Measurements from ENCODE around the gene ZEB2. TPM values are rescaled to one million over a fixed set of nuclear protein-coding genes. Genes with fewer than 3 reads are reported as not detected.

The ZEB2 gene
- total and polyA plus RNA-seq, 2 of the 8 experiments (the other 6 are each of a cell fraction or from before 2014, with no cell fraction given), result 0.38 TPM; not detected in 1

DNA sequence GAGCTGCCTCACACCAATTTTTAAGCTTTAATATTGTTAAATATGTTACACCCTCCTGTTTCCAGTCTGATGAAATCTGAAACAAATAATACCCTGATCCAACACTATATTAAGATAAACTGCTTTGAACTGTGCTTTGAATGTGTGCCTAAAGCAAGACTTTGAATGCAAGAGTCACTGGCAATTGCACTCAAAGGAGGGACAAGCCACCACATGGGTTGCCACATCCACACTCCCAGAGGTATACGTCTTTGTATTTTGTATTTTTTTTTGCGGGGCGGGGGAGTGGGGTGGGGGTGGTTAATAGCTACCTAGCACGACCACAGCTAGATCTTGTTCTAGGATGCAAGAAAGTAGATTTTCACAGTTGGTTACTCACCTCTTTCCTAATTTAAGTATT, 1.8 kb upstream of the ZEB2 start:
- DNase-seq (ENCODE audit: low read depth in 1 of 2, low spot score in 2 of 2) (no peak), FAIRE-seq (no peak)
- TF ChIP-seq CBX8 (IDR thresholded peaks at IDR 0.05; ENCODE audit: borderline replicate concordance, low read depth, low read length) (no peak), TCF12 (IDR thresholded peaks at IDR 0.05; ENCODE audit: low read depth, low read length) (no peak), TEAD4 (IDR thresholded peaks at IDR 0.05; ENCODE audit: low read depth, low read length) (no peak), CHD2 (IDR thresholded peaks at IDR 0.05; ENCODE audit: low read length) (no peak), MAFK (IDR thresholded peaks at IDR 0.05; ENCODE audit: low read depth, low read length) (no peak), EGR1 (IDR thresholded peaks at IDR 0.05; ENCODE audit: borderline replicate concordance, low read depth, low read length) (no peak), ZNF274 (IDR thresholded peaks at IDR 0.05; ENCODE audit: borderline replicate concordance, extremely low read depth, low read length) (no peak), NRF1 (IDR thresholded peaks at IDR 0.05; ENCODE audit: low read depth, low read length) (no peak), SIX5 (IDR thresholded peaks at IDR 0.05; ENCODE audit: low read depth, low read length) (no peak)
- TF ChIP-seq, protein P1, sequence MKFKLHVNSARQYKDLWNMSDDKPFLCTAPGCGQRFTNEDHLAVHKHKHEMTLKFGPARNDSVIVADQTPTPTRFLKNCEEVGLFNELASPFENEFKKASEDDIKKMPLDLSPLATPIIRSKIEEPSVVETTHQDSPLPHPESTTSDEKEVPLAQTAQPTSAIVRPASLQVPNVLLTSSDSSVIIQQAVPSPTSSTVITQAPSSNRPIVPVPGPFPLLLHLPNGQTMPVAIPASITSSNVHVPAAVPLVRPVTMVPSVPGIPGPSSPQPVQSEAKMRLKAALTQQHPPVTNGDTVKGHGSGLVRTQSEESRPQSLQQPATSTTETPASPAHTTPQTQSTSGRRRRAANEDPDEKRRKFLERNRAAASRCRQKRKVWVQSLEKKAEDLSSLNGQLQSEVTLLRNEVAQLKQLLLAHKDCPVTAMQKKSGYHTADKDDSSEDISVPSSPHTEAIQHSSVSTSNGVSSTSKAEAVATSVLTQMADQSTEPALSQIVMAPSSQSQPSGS (IDR thresholded peaks at IDR 0.05; ENCODE audit: low read length), result no peak
- Histone ChIP-seq H3K9ac (replicated peaks in 1 of 4; ENCODE audit: extremely low read depth in 1 of 4, low read depth in 3 of 4, low read length in 3 of 4) (no peak overlapping the region), H4K91ac (replicated peaks; ENCODE audit: insufficient read length, low read length) (no peak overlapping the region), H3K27ac (ENCODE audit: low read depth, low read length) (no peak overlapping the region), H2BK5ac (ENCODE audit: low read depth, low read length) (no peak overlapping the region), H2AFZ (ENCODE audit: low read length) (no peak overlapping the region), H2BK12ac (ENCODE audit: low read depth, low read length) (no peak overlapping the region), H3K79me2 (ENCODE audit: control insufficient read depth in 1 of 2, insufficient read depth in 2 of 2, low read length in 2 of 2) (no peaks in the 10 kb centered on the region), H2BK20ac (ENCODE audit: low read length) (no peak overlapping the region), H3K18ac (ENCODE audit: extremely low read depth, low read length) (no peak overlapping the region), H4K5ac (ENCODE audit: insufficient read length, low read depth, low read length) (no peak overlapping the region), H3K36me3 (ENCODE audit: control insufficient read depth in 2 of 4, insufficient read depth in 4 of 4, low read length in 3 of 4) (no peaks in the 10 kb centered on the region), H3K9me3 (ENCODE audit: insufficient read depth in 2 of 2, low read depth in 1 of 2, low read length in 1 of 2) (no peaks in the 10 kb centered on the region), H3K14ac (ENCODE audit: insufficient read length) (no peak overlapping the region), H3K23me2 (ENCODE audit: low read depth, low read length) (peaks cover 22% of the 10 kb centered on the region), H3K27me3 (replicated peaks in 1 of 4; ENCODE audit: control insufficient read depth in 3 of 4, extremely low read depth in 1 of 4, insufficient read depth in 3 of 4, low read length in 3 of 4) (peaks cover 29 to 49% (median 47%) of the 10 kb centered on the region in 4 experiments), H3K4ac (replicated peaks; ENCODE audit: insufficient read length, low read depth, low read length) (no peak overlapping the region), H3K4me3 (ENCODE audit: extremely low read depth in 1 of 4, insufficient read depth in 2 of 4, low read depth in 3 of 4, low read length in 4 of 4) (peak overlapping the region in 1 of 4 experiments; percentile 46; a peak in 1 of 8 replicates), H3K4me2 (ENCODE audit: insufficient read depth in 1 of 2, low read depth in 2 of 2, low read length in 2 of 2) (peak overlapping the region in 1 of 2 experiments; percentile 80; a peak in 1 of 4 replicates), H4K20me1 (replicated peaks in 1 of 2; ENCODE audit: control insufficient read depth in 1 of 2, insufficient read depth in 2 of 2, low read length in 2 of 2) (peaks cover 0 to 2% of the 10 kb centered on the region in 2 experiments), H2BK15ac (ENCODE audit: low read length) (no peak overlapping the region), H3K4me1 (replicated peaks in 1 of 4; ENCODE audit: control insufficient read depth in 3 of 4, insufficient read depth in 4 of 4, low read length in 3 of 4) (peaks cover 4 to 17% (median 5%) of the 10 kb centered on the region in 4 experiments; a peak in 6 of 7 replicates), H3K79me1 (ENCODE audit: low read depth, low read length) (no peaks in the 10 kb centered on the region), H2BK120ac (replicated peaks; ENCODE audit: low read depth, low read length) (no peak overlapping the region), H4K8ac (ENCODE audit: extremely low read depth, insufficient read depth, low read length) (no peak overlapping the region), H3K23ac (ENCODE audit: insufficient read length) (no peak overlapping the region), H2AK5ac (ENCODE audit: low read depth, low read length) (no peak overlapping the region), H3K56ac (replicated peaks; ENCODE audit: insufficient read length, low read depth, low read length) (no peak overlapping the region)
- POLR2A ChIA-PET (ENCODE audit: partially characterized antibody), result interaction anchor here (1.1 kb wide), 1 partner anchor 11 kb away, joined by 4 read pairs; no protein-coding TSS in a partner anchor
- CTCF ChIA-PET (ENCODE audit: partially characterized antibody), result interaction anchor here (0.7 to 1.3 kb wide), 6 partner anchors 52 to 396 kb away, joined by 3 to 6 read pairs (median 3); no protein-coding TSS in a partner anchor
- 0% methylated on average over 1 of the region's 4 CpGs; no CpG with 5 or more reads in 1 of the 2 experiments for WGBS, 2 experiments (ENCODE audit: extremely low coverage in 1 of 2, insufficient coverage in 1 of 2, insufficient read length in 1 of 2, insufficient replicate concordance in 2 of 2, low coverage in 1 of 2, low lambda C conversion rate in 2 of 2, missing lambda C conversion rate in 1 of 2)
